Thoracic aorta (tissue), 2 donors: ENCODE measurements around the gene SPTBN4. TPM values are rescaled to one million over a fixed set of nuclear protein-coding genes. Genes with fewer than 3 reads are reported as not detected.

ENCODE experiments used
- total RNA-seq, 2 donors: library from RNA; depleted of rRNA; stranded (reverse); fragments of >200 nt; gene quantifications; one replicate each; pipeline versions ENCODE4 v1.1.0 to v1.2.3, GENCODE V29; 2016

SPTBN4 gene
- total RNA-seq, 2 donors from 2014 or later: 2.0 to 7.0 TPM

Other genes with a start within 250 kb of the SPTBN4 start
- gene TTC9B, start 248.6 kb upstream of the SPTBN4 start, total RNA-seq: not detected
- 1 to 10 TPM in 1 of 2 donors, not detected in 1; 1.6 TPM for gene CCNP, start 240.3 kb upstream of the SPTBN4 start, total RNA-seq
- 100 to 1,000 TPM in 1 of 2 donors, 10 to 100 TPM in 1; 94.5 to 138 TPM for gene AKT2, start 181.7 kb upstream of the SPTBN4 start, total RNA-seq
- gene C19orf47, start 118.6 kb upstream of the SPTBN4 start, total RNA-seq: 10 to 100 TPM; 20.2 to 34.2 TPM
- 100 to 1,000 TPM; 386 to 531 TPM for gene PLD3, start 118.3 kb upstream of the SPTBN4 start, total RNA-seq
- gene HIPK4, start 76.8 kb upstream of the SPTBN4 start, total RNA-seq: not detected
- gene PRX, start 53.6 kb upstream of the SPTBN4 start, total RNA-seq: 1 to 10 TPM; 3.7 to 7.3 TPM
- 10 to 100 TPM; 22.7 to 42.3 TPM for gene SERTAD1, start 41.0 kb upstream of the SPTBN4 start, total RNA-seq
- 10 to 100 TPM; 12.3 to 19.4 TPM for gene SERTAD3, start 22.7 kb upstream of the SPTBN4 start, total RNA-seq
- gene BLVRB, start 1.3 kb upstream of the SPTBN4 start, total RNA-seq: 100 to 1,000 TPM in 1 of 2 donors, 10 to 100 TPM in 1; 97.4 to 229 TPM
- 10 to 100 TPM; 36.0 to 78.4 TPM for gene SHKBP1, start 109.9 kb downstream of the SPTBN4 start, total RNA-seq
- 100 to 1,000 TPM; 687 to 905 TPM for gene LTBP4, start 134.4 kb downstream of the SPTBN4 start, total RNA-seq
- 100 to 1,000 TPM; 101 to 133 TPM for gene NUMBL, start 223.7 kb downstream of the SPTBN4 start, total RNA-seq
- 100 to 1,000 TPM in 1 of 2 donors, 10 to 100 TPM in 1; 53.6 to 127 TPM for gene COQ8B, start 249.9 kb downstream of the SPTBN4 start, total RNA-seq